Left ventricle myocardium inferior (tissue), 1 donor: ENCODE measurements around the gene TRIP13. TPM values are rescaled to one million over a fixed set of nuclear protein-coding genes. Genes with fewer than 3 reads are reported as not detected.

Source experiments
- DNase-seq: peaks from one replicate; pipeline ENCODE4 v3.0.0-alpha.2; 2020
- H3K27ac ChIP-seq: fragments of 200-600 bp; replicated peaks from 2 replicates; pipeline ENCODE4 v1.8.0; 2021
- H3K27me3 ChIP-seq: fragments of 200-600 bp; 2 replicates; pipeline ENCODE4 v1.8.0; 2021; ENCODE audit warnings: low read depth
- H3K36me3 ChIP-seq: fragments of 200-600 bp; 2 replicates; pipeline ENCODE4 v1.8.0; 2021
- H3K4me1 ChIP-seq: fragments of 200-600 bp; 2 replicates; pipeline ENCODE4 v1.8.0; 2021
- H3K4me3 ChIP-seq: fragments of 200-600 bp; 2 replicates; pipeline ENCODE4 v1.8.0; 2021; ENCODE audit warnings: mild to moderate bottlenecking, moderate library complexity
- H3K9me3 ChIP-seq: fragments of 200-600 bp; replicated peaks from 2 replicates; pipeline ENCODE4 v1.8.0; 2021
- intact Hi-C: fragments of 100-400 bp; cut with micrococcal nuclease; formaldehyde crosslinking; loops from one replicate; pipeline ENCODE4 v1.11.0; 2022
- total RNA-seq: library from RNA; stranded (reverse); fragmentation: NEBNext Ultra II Directional; extraction: Animal tissue kit (Norgen Biotek cat#: 25700); gene quantifications from one replicate; pipeline ENCODE4 v1.2.1, GENCODE V29; 2021
- TF ChIP-seq, protein P1 (sequence below): fragments of 200-600 bp; IDR thresholded peaks from 2 replicates; pipeline ENCODE4 v1.8.0; 2021; ENCODE audit warnings: antibody characterized with exemption, mild to moderate bottlenecking, borderline replicate concordance
- donor health status: DM: no; HTN: yes; CAD: no; lungs with severe emphysema.

Gene TRIP13
- total RNA-seq, 1 donor from 2014 or later = 0.44 TPM

DNA sequence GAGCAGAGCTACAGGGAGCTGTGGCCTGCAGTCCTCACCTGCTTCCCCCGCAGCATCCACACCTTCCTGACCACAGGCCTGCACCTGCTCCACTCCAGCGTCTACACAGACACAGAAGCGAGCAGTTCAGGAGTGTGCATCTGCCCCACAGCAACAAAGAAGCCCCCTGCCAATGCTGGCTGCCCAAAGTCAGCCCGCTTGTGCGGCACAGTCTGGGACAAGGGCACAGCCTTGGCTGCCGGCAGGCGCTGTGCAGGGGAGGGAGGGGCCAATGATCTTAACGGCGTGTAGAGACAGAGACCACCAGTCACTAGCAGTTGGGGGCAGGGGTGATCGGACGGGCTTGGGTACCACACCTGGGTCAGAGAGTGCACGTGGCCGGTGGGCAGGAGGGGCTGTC, 6.6 kb upstream of the TRIP13 start:
- H3K27ac ChIP-seq = peak overlapping the region; percentile 69

DNA sequence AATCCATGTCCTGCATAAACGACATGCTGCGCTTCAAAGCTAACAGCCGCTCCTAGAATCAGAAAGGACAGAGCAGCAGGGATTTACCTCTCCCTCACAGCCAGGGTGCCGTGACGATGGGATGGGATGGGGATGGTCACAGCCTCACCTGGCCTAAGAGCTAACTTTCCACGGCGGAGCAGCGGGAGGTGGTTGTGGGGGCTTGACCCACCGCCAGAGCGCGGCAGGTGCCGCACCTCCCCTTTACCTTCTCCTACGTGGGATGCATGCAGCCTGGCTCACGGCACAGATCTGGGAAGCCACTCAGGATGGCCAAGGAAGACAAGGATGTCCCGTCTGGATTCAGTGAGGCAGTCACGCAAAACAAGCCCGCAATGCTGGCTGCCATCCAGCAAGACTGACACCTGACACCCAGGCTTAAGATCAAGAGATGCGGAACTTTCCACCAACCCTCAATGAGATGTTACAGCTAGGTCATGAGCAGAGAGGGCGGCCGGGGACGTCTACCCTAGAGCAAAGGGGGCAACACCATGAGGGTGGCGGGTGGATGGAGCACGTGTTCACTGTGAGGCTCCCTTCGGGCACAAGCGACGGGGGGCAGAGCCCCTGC, 5.9 kb upstream of the TRIP13 start:
- TF ChIP-seq, protein P1, sequence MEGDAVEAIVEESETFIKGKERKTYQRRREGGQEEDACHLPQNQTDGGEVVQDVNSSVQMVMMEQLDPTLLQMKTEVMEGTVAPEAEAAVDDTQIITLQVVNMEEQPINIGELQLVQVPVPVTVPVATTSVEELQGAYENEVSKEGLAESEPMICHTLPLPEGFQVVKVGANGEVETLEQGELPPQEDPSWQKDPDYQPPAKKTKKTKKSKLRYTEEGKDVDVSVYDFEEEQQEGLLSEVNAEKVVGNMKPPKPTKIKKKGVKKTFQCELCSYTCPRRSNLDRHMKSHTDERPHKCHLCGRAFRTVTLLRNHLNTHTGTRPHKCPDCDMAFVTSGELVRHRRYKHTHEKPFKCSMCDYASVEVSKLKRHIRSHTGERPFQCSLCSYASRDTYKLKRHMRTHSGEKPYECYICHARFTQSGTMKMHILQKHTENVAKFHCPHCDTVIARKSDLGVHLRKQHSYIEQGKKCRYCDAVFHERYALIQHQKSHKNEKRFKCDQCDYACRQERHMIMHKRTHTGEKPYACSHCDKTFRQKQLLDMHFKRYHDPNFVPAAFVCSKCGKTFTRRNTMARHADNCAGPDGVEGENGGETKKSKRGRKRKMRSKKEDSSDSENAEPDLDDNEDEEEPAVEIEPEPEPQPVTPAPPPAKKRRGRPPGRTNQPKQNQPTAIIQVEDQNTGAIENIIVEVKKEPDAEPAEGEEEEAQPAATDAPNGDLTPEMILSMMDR = no peak
- DNase-seq = no peak
- H3K4me1 ChIP-seq = peaks cover 37% of the 10 kb centered on the region
- intact Hi-C loops = no loop called here
- no peak overlapping the region for H3K27ac ChIP-seq
- no peaks in the 10 kb centered on the region for H3K9me3 ChIP-seq
- H3K4me3 ChIP-seq = no peak overlapping the region
- no peaks in the 10 kb centered on the region for H3K27me3 ChIP-seq
- peaks cover 94% of the 10 kb centered on the region for H3K36me3 ChIP-seq

More for the DNA sequence above, 6.6 kb upstream of the TRIP13 start:
- H3K36me3 ChIP-seq = peaks cover 98% of the 10 kb centered on the region
- peaks cover 29% of the 10 kb centered on the region for H3K4me1 ChIP-seq
- no peak overlapping the region for H3K4me3 ChIP-seq
- no peaks in the 10 kb centered on the region for H3K27me3 ChIP-seq
- TF ChIP-seq, protein P1 = no peak
- H3K9me3 ChIP-seq = no peaks in the 10 kb centered on the region
- no peak for DNase-seq
- intact Hi-C loops = no loop called here

DNA sequence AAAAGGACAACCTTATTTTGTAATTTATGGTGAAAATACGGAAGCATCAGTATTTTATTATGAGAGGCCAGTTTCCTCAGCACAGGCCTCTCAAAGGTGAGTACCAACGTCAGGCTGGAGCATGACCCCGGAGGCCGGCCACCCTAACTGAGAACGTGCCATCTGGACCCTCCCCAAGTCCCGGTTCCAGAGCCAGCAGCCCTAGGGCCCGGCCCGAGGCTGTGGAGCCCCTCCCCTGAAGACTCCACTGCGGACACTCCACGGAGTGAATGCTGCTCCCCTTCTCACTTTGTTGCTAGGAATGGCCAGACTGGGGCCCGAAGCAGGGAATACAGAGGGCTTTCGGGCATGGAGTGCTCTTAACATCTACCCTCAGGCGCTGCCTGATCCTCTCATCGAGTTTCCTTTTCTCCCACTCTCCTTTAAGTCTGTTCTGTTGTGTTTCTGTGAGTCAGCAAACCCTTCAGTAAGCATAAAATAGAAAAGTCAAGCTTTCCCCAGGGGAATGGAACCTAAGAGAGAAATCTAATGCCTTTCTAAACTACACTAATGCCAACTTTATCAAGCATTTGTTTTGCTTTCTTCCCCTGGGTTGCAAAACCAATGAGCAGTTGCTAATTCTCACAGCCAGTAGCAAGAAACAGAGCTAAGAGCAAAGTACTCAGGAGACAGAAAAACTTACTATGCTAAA, 4.6 kb upstream of the TRIP13 start:
- intact Hi-C loops = no loop called here
- DNase-seq = no peak
- no peak overlapping the region for H3K4me3 ChIP-seq
- no peaks in the 10 kb centered on the region for H3K27me3 ChIP-seq
- H3K27ac ChIP-seq = no peak overlapping the region
- peaks cover 49% of the 10 kb centered on the region for H3K4me1 ChIP-seq
- H3K36me3 ChIP-seq = peaks cover 83% of the 10 kb centered on the region
- H3K9me3 ChIP-seq = no peaks in the 10 kb centered on the region
- TF ChIP-seq, protein P1 = no peak

DNA sequence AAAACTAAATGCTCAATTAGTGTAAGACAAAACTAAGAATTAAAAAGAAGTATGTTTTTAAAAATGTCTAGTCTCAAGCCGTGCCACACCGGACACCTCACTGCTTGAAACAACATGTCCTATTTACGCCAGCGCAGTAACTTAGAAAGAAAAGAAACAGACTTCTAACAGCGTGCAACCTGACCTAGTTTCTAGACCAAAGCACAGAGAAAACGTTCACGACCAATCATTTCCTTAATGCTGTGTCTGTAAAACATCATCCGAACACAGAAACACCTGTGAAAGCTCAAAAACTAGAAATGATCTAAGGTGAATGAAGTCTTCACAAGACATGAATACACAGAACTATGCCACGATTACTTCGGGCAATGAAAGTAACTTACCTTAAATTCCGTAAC, 4.0 kb upstream of the TRIP13 start:
- intact Hi-C loops = no loop called here
- no peak overlapping the region for H3K27ac ChIP-seq

DNA sequence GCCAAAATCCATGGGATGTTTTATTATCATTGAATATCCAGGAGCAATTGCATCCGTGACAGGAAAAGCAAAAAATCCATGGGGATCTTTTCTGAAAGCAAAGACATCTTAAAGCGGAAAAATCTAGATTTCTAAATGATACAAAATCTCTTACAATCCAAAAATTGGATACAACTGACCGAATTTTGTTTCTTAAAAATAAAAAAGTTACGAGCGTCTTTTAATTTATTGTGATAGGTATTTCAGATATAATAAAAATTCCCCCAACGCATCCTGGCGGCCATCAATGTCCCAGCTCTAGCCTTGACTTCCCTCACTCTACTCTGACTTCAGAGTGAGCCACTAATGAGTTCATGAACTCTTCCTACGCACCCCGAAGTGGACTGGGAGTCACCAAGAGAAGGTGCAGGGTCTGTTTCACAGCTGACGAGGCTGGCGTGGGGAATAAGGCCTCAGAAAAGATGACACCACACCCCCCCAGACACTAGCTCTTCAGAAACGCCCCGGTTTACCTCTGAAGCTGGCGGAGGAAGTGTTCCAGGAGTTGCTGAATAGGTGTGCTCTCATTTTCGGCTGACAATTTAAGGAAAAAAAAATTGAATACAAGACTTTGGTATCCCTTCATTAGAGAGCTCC, 3.5 kb upstream of the TRIP13 start:
- Histone ChIP-seq H3K9me3 (no peaks in the 10 kb centered on the region), H3K4me3 (no peak overlapping the region), H3K36me3 (peaks cover 72% of the 10 kb centered on the region), H3K4me1 (peaks cover 54% of the 10 kb centered on the region), H3K27ac (no peak overlapping the region), H3K27me3 (no peaks in the 10 kb centered on the region)
- TF ChIP-seq, protein P1 = no peak
- intact Hi-C loops = no loop called here
- no peak for DNase-seq

More for the DNA sequence above, 4.0 kb upstream of the TRIP13 start:
- peaks cover 54% of the 10 kb centered on the region for H3K4me1 ChIP-seq
- no peaks in the 10 kb centered on the region for H3K27me3 ChIP-seq
- peaks cover 78% of the 10 kb centered on the region for H3K36me3 ChIP-seq
- DNase-seq = no peak
- H3K9me3 ChIP-seq = no peaks in the 10 kb centered on the region
- H3K4me3 ChIP-seq = no peak overlapping the region
- TF ChIP-seq, protein P1 = no peak
